Measurements from ENCODE around the gene TTLL10. TPM values are rescaled to one million over a fixed set of nuclear protein-coding genes. Genes with fewer than 3 reads are reported as not detected.

TTLL10 gene
- polyA plus RNA-seq, 1 donor from 2014 or later: not detected

GRCh38 chr1:1221887-1222574 lies 48.4 kb downstream of the TTLL10 start:
- no peaks in the 10 kb centered on the region for H3K79me2 ChIP-seq (replicated peaks; ENCODE audit: insufficient read depth, low read length)
- H3K9ac ChIP-seq (ENCODE audit: low read length): no peak overlapping the region
- no peaks in the 10 kb centered on the region for H4K20me1 ChIP-seq (ENCODE audit: insufficient read depth)
- no peak overlapping the region for H3K4me3 ChIP-seq (ENCODE audit: low read length)
- no peak overlapping the region for H3K27ac ChIP-seq (ENCODE audit: low read length)
- TF ChIP-seq SMC3 (conservative IDR thresholded peaks at IDR 0.05; ENCODE audit: poor library complexity): no peak
- TF ChIP-seq RAD21 (conservative IDR thresholded peaks at IDR 0.05): no peak
- no peak for TF ChIP-seq TAF1 (IDR thresholded peaks at IDR 0.05; ENCODE audit: low read depth)
- TF ChIP-seq REST (IDR thresholded peaks at IDR 0.05; ENCODE audit: borderline replicate concordance): no peak
- TF ChIP-seq MXI1 (conservative IDR thresholded peaks at IDR 0.05; ENCODE audit: poor library complexity, severe bottlenecking): no peak
- no peak for TF ChIP-seq CTCF (IDR thresholded peaks at IDR 0.05; ENCODE audit: poor library complexity, severe bottlenecking)
- TF ChIP-seq EZH2 (IDR thresholded peaks at IDR 0.05; ENCODE audit: borderline replicate concordance, insufficient read depth, low read length, poor library complexity, severe bottlenecking): no peak
- no peak for TF ChIP-seq EP300 (conservative IDR thresholded peaks at IDR 0.05; ENCODE audit: poor library complexity, severe bottlenecking)
- no peak for TF ChIP-seq POLR2AphosphoS5 (IDR thresholded peaks at IDR 0.05)
- H3K9me2 ChIP-seq (ENCODE audit: insufficient read depth, low read length): no peaks in the 10 kb centered on the region
- H3K4me2 ChIP-seq (ENCODE audit: low read length): no peak overlapping the region
- H3F3A ChIP-seq (ENCODE audit: insufficient read depth, low read length, poor library complexity, severe bottlenecking): no peaks in the 10 kb centered on the region
- no peak overlapping the region for H2AFZ ChIP-seq (ENCODE audit: low read depth, low read length)
- H3K36me3 ChIP-seq (ENCODE audit: insufficient read depth, low read length): no peaks in the 10 kb centered on the region
- H3K9me3 ChIP-seq (ENCODE audit: low read length): no peaks in the 10 kb centered on the region
- H3K27me3 ChIP-seq (ENCODE audit: insufficient read depth, low read depth, low read length): no peaks in the 10 kb centered on the region

- no peaks in the 10 kb centered on the region for H4K20me1 ChIP-seq (ENCODE audit: insufficient read depth)
- H3K4me3 ChIP-seq (ENCODE audit: low read length): no peak overlapping the region
- H3K27me3 ChIP-seq (ENCODE audit: insufficient read depth, low read depth, low read length): no peaks in the 10 kb centered on the region
- TF ChIP-seq REST (IDR thresholded peaks at IDR 0.05; ENCODE audit: borderline replicate concordance): no peak
- TF ChIP-seq MXI1 (conservative IDR thresholded peaks at IDR 0.05; ENCODE audit: poor library complexity, severe bottlenecking): no peak
- no peak for TF ChIP-seq CTCF (IDR thresholded peaks at IDR 0.05; ENCODE audit: poor library complexity, severe bottlenecking)
- TF ChIP-seq RAD21 (conservative IDR thresholded peaks at IDR 0.05): no peak
- TF ChIP-seq EP300 (conservative IDR thresholded peaks at IDR 0.05; ENCODE audit: poor library complexity, severe bottlenecking): no peak
- TF ChIP-seq SMC3 (conservative IDR thresholded peaks at IDR 0.05; ENCODE audit: poor library complexity): no peak
- TF ChIP-seq POLR2AphosphoS5 (IDR thresholded peaks at IDR 0.05): no peak
- TF ChIP-seq EZH2 (IDR thresholded peaks at IDR 0.05; ENCODE audit: borderline replicate concordance, insufficient read depth, low read length, poor library complexity, severe bottlenecking): no peak
- TF ChIP-seq TAF1 (IDR thresholded peaks at IDR 0.05; ENCODE audit: low read depth): no peak
- H3K79me2 ChIP-seq (replicated peaks; ENCODE audit: insufficient read depth, low read length): no peaks in the 10 kb centered on the region
- H3K9me2 ChIP-seq (ENCODE audit: insufficient read depth, low read length): no peaks in the 10 kb centered on the region
- no peak overlapping the region for H3K27ac ChIP-seq (ENCODE audit: low read length)
- H3K4me2 ChIP-seq (ENCODE audit: low read length): no peak overlapping the region
- H3F3A ChIP-seq (ENCODE audit: insufficient read depth, low read length, poor library complexity, severe bottlenecking): no peaks in the 10 kb centered on the region
- H3K9ac ChIP-seq (ENCODE audit: low read length): no peak overlapping the region
- H3K36me3 ChIP-seq (ENCODE audit: insufficient read depth, low read length): no peaks in the 10 kb centered on the region
- H3K9me3 ChIP-seq (ENCODE audit: low read length): no peaks in the 10 kb centered on the region
- no peak overlapping the region for H2AFZ ChIP-seq (ENCODE audit: low read depth, low read length)
Measured at GRCh38 chr1:1222575-1223225, 49.0 kb downstream of the TTLL10 start.
